ENCODE measurements around the gene GNB1. TPM values are rescaled to one million over a fixed set of nuclear protein-coding genes. Genes with fewer than 3 reads are reported as not detected.
"Not testable (repeated sequence)": the region's sequence is repeated elsewhere in the genome, so short reads cannot be mapped to it uniquely, and the experiment has no call there.

The GNB1 gene
- total RNA-seq, 1 donor from 2014 or later: 170 TPM

DNA sequence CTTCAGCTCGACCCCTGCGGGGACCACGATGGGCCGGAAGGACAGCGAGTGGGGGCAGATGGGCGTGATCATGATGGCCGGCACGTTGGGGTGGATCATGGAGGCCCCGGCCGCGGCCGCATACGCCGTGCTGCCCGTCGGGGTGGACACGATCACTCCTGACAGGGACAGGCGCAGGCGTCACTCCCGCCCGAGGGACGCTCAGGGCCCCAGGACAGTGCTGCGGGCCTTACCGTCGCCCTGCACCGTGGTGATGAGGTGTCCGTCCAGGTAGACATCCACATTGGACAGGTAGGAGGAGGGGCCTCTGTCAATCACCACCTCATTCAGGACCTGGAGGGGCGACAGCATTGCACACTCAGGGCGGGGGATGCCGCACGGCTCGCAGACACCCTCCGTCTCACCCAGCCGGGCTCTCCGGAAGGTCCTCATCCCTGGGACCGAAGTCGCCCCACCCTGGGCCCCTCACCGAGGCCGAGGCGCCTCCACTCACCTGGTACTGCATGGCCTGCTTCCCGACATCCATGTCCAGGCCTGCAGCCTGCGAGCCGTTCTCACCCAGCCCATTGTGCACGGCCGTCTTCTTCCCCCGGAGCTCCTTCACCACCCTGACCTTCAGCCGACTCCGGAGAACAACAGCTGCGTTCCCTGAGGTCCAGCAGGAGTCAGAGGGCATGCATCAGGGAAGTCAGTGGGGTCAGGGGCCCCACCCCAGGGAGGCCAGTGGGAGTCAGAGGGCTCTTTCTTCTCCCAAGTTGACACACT, 136.7 kb downstream of the GNB1 start:
- intact Hi-C loops (cut with DNase I): no loop called here
- H3K36me3 ChIP-seq: peaks cover 68 to 69% of the 10 kb centered on the region in 2 donors
- no peak for DNase-seq (ENCODE audit: low spot score in 2 of 2)
- H3K4me3 ChIP-seq: no peak overlapping the region
- H3K27me3 ChIP-seq: no peaks in the 10 kb centered on the region
- H3K27ac ChIP-seq: no peak overlapping the region
- TF ChIP-seq, protein P1, sequence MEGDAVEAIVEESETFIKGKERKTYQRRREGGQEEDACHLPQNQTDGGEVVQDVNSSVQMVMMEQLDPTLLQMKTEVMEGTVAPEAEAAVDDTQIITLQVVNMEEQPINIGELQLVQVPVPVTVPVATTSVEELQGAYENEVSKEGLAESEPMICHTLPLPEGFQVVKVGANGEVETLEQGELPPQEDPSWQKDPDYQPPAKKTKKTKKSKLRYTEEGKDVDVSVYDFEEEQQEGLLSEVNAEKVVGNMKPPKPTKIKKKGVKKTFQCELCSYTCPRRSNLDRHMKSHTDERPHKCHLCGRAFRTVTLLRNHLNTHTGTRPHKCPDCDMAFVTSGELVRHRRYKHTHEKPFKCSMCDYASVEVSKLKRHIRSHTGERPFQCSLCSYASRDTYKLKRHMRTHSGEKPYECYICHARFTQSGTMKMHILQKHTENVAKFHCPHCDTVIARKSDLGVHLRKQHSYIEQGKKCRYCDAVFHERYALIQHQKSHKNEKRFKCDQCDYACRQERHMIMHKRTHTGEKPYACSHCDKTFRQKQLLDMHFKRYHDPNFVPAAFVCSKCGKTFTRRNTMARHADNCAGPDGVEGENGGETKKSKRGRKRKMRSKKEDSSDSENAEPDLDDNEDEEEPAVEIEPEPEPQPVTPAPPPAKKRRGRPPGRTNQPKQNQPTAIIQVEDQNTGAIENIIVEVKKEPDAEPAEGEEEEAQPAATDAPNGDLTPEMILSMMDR (IDR thresholded peaks at IDR 0.05): no peak
- H3K9me3 ChIP-seq: no peaks in the 10 kb centered on the region
- H3K4me1 ChIP-seq: no peaks in the 10 kb centered on the region

DNA sequence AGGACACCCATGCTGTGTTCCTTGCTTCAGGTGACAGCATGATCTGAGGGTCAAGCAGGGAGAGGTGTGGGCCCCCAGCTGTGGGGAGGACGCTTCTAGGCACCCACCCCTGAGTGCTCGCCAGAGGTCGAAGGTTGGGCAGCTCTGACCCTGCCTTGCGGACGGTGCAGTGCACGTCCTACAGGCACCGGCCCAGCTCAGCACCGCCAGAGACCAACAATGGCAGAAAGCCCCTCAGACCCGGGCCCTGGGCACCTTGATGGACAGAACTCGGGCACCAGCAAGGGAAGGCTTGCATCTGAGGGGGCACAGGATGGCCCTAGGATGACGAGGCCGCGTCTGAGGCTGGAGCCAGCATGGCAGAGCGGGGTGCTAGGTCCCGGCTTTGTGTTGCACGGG, 137.3 kb downstream of the GNB1 start:
- no peaks in the 10 kb centered on the region for H3K4me1 ChIP-seq

DNA sequence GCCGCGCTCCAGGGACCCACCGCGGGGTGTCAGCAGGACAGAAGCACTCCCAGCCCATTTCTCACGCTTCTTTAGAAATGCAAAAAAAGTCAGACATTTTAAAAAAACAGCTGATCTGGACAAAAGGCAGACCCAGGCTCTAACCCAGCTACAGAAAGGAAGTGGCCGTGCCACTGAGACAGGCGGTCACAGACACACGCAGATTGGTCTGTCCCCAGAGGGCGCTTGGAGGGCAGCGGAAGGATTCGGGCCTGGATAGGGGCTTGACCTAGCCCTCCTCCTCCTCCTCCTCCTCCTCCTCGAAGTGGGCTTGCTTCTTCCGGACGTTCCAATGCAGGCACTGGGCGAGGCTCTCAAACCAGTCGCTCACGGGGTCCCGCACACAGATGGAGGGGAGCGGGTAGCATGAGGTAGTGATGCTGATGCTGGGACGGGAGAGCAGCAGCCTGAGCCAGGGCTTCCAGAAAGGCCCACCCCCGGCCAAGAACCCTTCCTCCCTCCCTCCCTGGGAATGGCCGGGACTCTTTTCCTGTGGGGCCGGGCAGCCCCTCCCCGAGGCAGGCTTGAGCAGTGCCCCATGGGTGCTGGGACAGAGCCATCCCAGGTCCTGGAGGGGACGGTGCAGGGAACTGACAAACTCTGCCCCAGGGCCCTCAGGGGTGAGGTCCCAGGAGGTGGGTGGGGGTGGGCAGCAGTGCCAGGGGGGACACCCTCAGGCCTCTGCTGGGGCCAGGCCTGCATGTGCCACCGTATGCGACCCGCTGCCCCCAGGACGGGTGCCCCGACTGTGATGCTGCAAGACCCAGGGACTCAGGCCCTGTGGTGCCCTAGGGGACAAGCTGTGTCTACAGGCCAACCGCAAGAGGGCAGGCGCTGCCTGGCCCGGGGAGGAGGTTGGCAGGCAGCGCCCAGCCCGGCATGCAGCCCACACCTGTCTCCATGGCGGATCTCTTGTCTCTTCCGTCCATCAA, 138.0 kb downstream of the GNB1 start:
- H3K4me3 ChIP-seq: no peak overlapping the region
- intact Hi-C loops (cut with DNase I): no loop called here
- H3K4me1 ChIP-seq: no peaks in the 10 kb centered on the region
- no peak for DNase-seq (ENCODE audit: low spot score in 2 of 2)
- no peaks in the 10 kb centered on the region for H3K9me3 ChIP-seq
- H3K36me3 ChIP-seq: peaks cover 56 to 57% of the 10 kb centered on the region in 2 donors
- no peaks in the 10 kb centered on the region for H3K27me3 ChIP-seq
- TF ChIP-seq, protein P1 (IDR thresholded peaks at IDR 0.05): no peak
- no peak overlapping the region for H3K27ac ChIP-seq

More for the DNA sequence above, 137.3 kb downstream of the GNB1 start:
- intact Hi-C loops (cut with DNase I): no loop called here
- TF ChIP-seq, protein P1 (IDR thresholded peaks at IDR 0.05): no peak
- no peak for DNase-seq (ENCODE audit: low spot score in 2 of 2)
- H3K36me3 ChIP-seq: peaks cover 62 to 64% of the 10 kb centered on the region in 2 donors
- no peaks in the 10 kb centered on the region for H3K9me3 ChIP-seq
- no peak overlapping the region for H3K4me3 ChIP-seq
- no peaks in the 10 kb centered on the region for H3K27me3 ChIP-seq
- no peak overlapping the region for H3K27ac ChIP-seq

DNA sequence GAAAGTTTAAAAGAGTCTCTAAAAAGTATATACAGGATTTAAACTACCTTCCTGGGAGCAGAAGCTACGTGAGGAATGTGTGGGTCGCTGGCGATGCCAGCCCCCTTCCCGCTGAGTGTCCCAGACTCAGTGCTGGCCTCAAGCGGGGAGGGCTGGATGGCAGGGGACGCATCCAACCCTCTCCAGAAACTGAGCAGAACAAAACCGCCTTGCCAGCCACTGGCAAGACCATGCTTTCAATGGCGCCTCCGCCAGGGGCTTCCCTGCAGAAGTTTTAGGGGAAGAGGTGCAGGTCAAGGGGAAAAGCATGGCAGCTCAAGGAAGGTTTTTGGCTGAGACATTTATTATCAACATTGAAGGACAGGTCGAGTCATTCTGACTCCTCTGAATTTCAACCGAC, 138.7 kb downstream of the GNB1 start:
- no peak for DNase-seq (ENCODE audit: low spot score in 2 of 2)
- TF ChIP-seq, protein P1 (IDR thresholded peaks at IDR 0.05): no peak
- H3K27me3 ChIP-seq: no peaks in the 10 kb centered on the region
- peaks cover 50 to 52% of the 10 kb centered on the region in 2 donors for H3K36me3 ChIP-seq
- no peak overlapping the region for H3K27ac ChIP-seq
- intact Hi-C loops (cut with DNase I): no loop called here
- no peak overlapping the region for H3K4me3 ChIP-seq
- no peaks in the 10 kb centered on the region for H3K9me3 ChIP-seq
- H3K4me1 ChIP-seq: no peaks in the 10 kb centered on the region

DNA sequence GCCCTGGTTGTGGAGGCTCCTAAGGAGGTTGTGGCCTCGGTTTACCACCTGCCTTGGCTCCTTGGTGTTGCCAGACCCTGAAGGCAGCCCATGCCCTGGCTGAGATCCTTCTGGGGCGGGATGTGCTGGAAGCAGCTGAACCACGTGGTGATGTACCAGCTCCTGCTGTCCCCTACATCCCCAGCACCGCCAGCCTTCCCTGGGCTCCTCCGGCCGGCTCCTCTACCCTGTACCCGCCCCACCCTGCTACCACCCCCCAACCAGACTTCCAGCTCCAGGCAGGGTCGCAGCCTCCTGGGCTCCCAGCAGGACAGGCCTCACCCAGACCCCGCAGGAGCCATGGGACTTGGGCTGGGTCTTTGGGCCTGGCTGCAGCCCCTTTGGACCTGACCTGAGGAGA, 140.9 kb downstream of the GNB1 start:
- DNase-seq (ENCODE audit: low spot score in 2 of 2); H3K4me3 ChIP-seq; H3K27me3 ChIP-seq; H3K27ac ChIP-seq; H3K4me1 ChIP-seq; H3K9me3 ChIP-seq: not testable (repeated sequence)
- intact Hi-C loops (cut with DNase I): loop anchor here (10.0 kb wide), 1 partner anchor 55 kb away; the partner anchor contains the start of gene SLC35E2B
- peaks cover 27 to 30% of the 10 kb centered on the region in 2 donors for H3K36me3 ChIP-seq

Measured in ascending aorta (tissue), 2 donors.